Suprapubic skin (tissue), 4 donors: ENCODE data around the gene PYGO2. TPM values are rescaled to one million over a fixed set of nuclear protein-coding genes. Genes with fewer than 3 reads are reported as not detected.

Experiments used
- DNase-seq, 2 donors: peaks; one replicate each; pipeline ENCODE4 v3.0.0-alpha.2; 2019; ENCODE audit warnings: low spot score in 2 of 2
- H3K27ac ChIP-seq: fragments of 200-600 bp; sonication (generic); one replicate; pipeline ENCODE4 v1.5.1; 2019
- H3K27me3 ChIP-seq: fragments of 200-600 bp; sonication (generic); one replicate; pipeline ENCODE4 v1.5.1; 2019
- H3K36me3 ChIP-seq: fragments of 200-600 bp; sonication (generic); one replicate; pipeline ENCODE4 v1.5.1; 2019
- H3K4me1 ChIP-seq: fragments of 200-600 bp; sonication (generic); one replicate; pipeline ENCODE4 v1.5.1; 2019
- H3K4me3 ChIP-seq: fragments of 200-600 bp; sonication (generic); one replicate; pipeline ENCODE4 v1.5.1; 2019; ENCODE audit warnings: mild to moderate bottlenecking
- H3K9me3 ChIP-seq: fragments of 200-600 bp; sonication (generic); one replicate; pipeline ENCODE4 v1.5.1; 2019
- CTCF ChIP-seq, 2 donors: fragments of 200-600 bp in 1 of 2; fragments of 450-650 bp in 1 of 2; sonication (generic) in 1 of 2; IDR thresholded peaks; one replicate each; pipeline ENCODE4 v1.5.1; 2016 to 2019; ENCODE audit warnings: antibody characterized with exemption in 2 of 2, mild to moderate bottlenecking in 1 of 2, moderate library complexity in 1 of 2
- EP300 ChIP-seq: sonication (generic); formaldehyde crosslinking; IDR thresholded peaks from one replicate; pipeline ENCODE4 v1.6.1; 2017; ENCODE audit warnings: antibody characterized with exemption
- POLR2A ChIP-seq, 2 donors: fragments of 450-650 bp; IDR thresholded peaks; one replicate each; pipeline ENCODE4 v1.6.1; 2017; ENCODE audit warnings: antibody characterized with exemption in 2 of 2, mild to moderate bottlenecking in 2 of 2, moderate library complexity in 2 of 2
- POLR2AphosphoS5 ChIP-seq, 3 donors: sonication (generic); formaldehyde crosslinking; IDR thresholded peaks; one replicate each; pipeline ENCODE4 v1.6.1; 2017; ENCODE audit warnings: antibody characterized with exemption in 3 of 3
- whole genome bisulfite sequencing: methylation state at CpG from one replicate; pipeline ENCODE4 v1.1.5; 2018; 5-methylcytosine and 5-hydroxymethylcytosine counted together
- total RNA-seq, 4 donors: library from RNA; depleted of rRNA; stranded (reverse); fragments of >200 nt; gene quantifications; one replicate each; pipeline ENCODE4 v1.1.0, GENCODE V29; 2016

PYGO2 gene
- total RNA-seq, 4 donors from 2014 or later: 34.2 to 46.7 (median 35.3) TPM

GRCh38 chr1:155009221-155009711 is 47.7 kb upstream of the PYGO2 start:
- peaks cover 93% of the 10 kb centered on the region for H3K4me1 ChIP-seq
- H3K4me3 ChIP-seq: peak overlapping the region; percentile 97
- no peak for DNase-seq
- H3K27me3 ChIP-seq: no peaks in the 10 kb centered on the region
- no peak for TF ChIP-seq POLR2A (IDR thresholded peaks at IDR 0.05)
- no peak for TF ChIP-seq POLR2AphosphoS5 (IDR thresholded peaks at IDR 0.05)
- no peak for TF ChIP-seq CTCF (IDR thresholded peaks at IDR 0.05)
- no peak for TF ChIP-seq EP300
- WGBS: 68% methylated on average over 5 of the region's 12 CpGs
- peak overlapping the region; percentile 96 for H3K27ac ChIP-seq
- H3K9me3 ChIP-seq: no peaks in the 10 kb centered on the region
- peaks cover 5% of the 10 kb centered on the region for H3K36me3 ChIP-seq

GRCh38 chr1:155008015-155008941 is 46.7 kb upstream of the PYGO2 start:
- Histone ChIP-seq H3K9me3 (no peaks in the 10 kb centered on the region), H3K27me3 (no peaks in the 10 kb centered on the region), H3K27ac (peak overlapping the region; percentile 96), H3K36me3 (no peaks in the 10 kb centered on the region), H3K4me3 (peak overlapping the region; percentile 97), H3K4me1 (peaks cover 89% of the 10 kb centered on the region)
- WGBS: 36% methylated on average over 13 of the region's 16 CpGs
- no peak for DNase-seq
- TF ChIP-seq CTCF (IDR thresholded peaks at IDR 0.05) (no peak), EP300 (no peak), POLR2A (IDR thresholded peaks at IDR 0.05) (no peak), POLR2AphosphoS5 (IDR thresholded peaks at IDR 0.05) (no peak)

- peak overlapping the region; percentile 96 for H3K27ac ChIP-seq
- WGBS: 31% methylated on average over 6 of the region's 6 CpGs
- peaks cover 79% of the 10 kb centered on the region for H3K4me1 ChIP-seq
- no peak for TF ChIP-seq CTCF (IDR thresholded peaks at IDR 0.05)
- TF ChIP-seq POLR2A (IDR thresholded peaks at IDR 0.05): no peak
- TF ChIP-seq POLR2AphosphoS5 (IDR thresholded peaks at IDR 0.05): no peak
- no peak for TF ChIP-seq EP300
- no peak for DNase-seq
- H3K27me3 ChIP-seq: no peaks in the 10 kb centered on the region
- peak overlapping the region; percentile 97 for H3K4me3 ChIP-seq
- H3K9me3 ChIP-seq: no peaks in the 10 kb centered on the region
- no peaks in the 10 kb centered on the region for H3K36me3 ChIP-seq
Observed at GRCh38 chr1:155007251-155007828, 45.8 kb upstream of the PYGO2 start.

- Histone ChIP-seq H3K36me3 (no peaks in the 10 kb centered on the region), H3K27ac (peak overlapping the region; percentile 96), H3K4me3 (peak overlapping the region; percentile 97), H3K4me1 (peaks cover 72% of the 10 kb centered on the region), H3K9me3 (no peaks in the 10 kb centered on the region), H3K27me3 (no peaks in the 10 kb centered on the region)
- no peak for DNase-seq
- TF ChIP-seq POLR2A (IDR thresholded peaks at IDR 0.05): no peak
- no peak for TF ChIP-seq EP300
- no peak for TF ChIP-seq CTCF (IDR thresholded peaks at IDR 0.05)
- no peak for TF ChIP-seq POLR2AphosphoS5 (IDR thresholded peaks at IDR 0.05)
- WGBS: 41% methylated on average over 2 of the region's 2 CpGs
Observed at GRCh38 chr1:155006601-155007101, 45.1 kb upstream of the PYGO2 start.
